BE2C (cell line): ENCODE results near the gene MRPS27.

Experiments used
- DNase-seq: peaks from one replicate; pipeline ENCODE4 v3.0.0-alpha.2; 2020
- H3K27me3 ChIP-seq: fragments of 250-450 bp; sonication (Bioruptor Pico); 2 replicates; pipeline ENCODE4 v1.5.1; 2020; ENCODE audit warnings: mild to moderate bottlenecking
- H3K36me3 ChIP-seq: fragments of 250-450 bp; sonication (Bioruptor Pico); 2 replicates; pipeline ENCODE4 v1.5.1; 2020; ENCODE audit warnings: mild to moderate bottlenecking
- H3K4me1 ChIP-seq: fragments of 250-450 bp; sonication (Bioruptor Pico); 2 replicates; pipeline ENCODE4 v1.5.1; 2020
- H3K4me3 ChIP-seq: 2 replicates; pipeline ENCODE4 v1.5.1; 2011; ENCODE audit warnings: low read depth, low read length
- H3K9me3 ChIP-seq: fragments of 250-450 bp; sonication (Bioruptor Pico); 2 replicates; pipeline ENCODE4 v1.5.1; 2020
- CTCF ChIP-seq: IDR thresholded peaks from 2 replicates; pipeline ENCODE4 v1.5.1; 2012; ENCODE audit warnings: mild to moderate bottlenecking, low read depth, low read length

Gene MRPS27

GRCh38 chr5:72269411-72269780, 50.6 kb downstream of the MRPS27 start:
- H3K9me3 ChIP-seq, result no peaks in the 10 kb centered on the region
- no peak overlapping the region for H3K4me3 ChIP-seq
- DNase-seq, result no peak

GRCh38 chr5:72268753-72269410, 51.2 kb downstream of the MRPS27 start:
- peak; percentile 92 for TF ChIP-seq CTCF
- no peak overlapping the region for H3K4me3 ChIP-seq
- peak; percentile 82 for DNase-seq
- H3K27me3 ChIP-seq, result no peaks in the 10 kb centered on the region
- no peaks in the 10 kb centered on the region for H3K9me3 ChIP-seq
- H3K36me3 ChIP-seq, result peaks cover 9% of the 10 kb centered on the region
- H3K4me1 ChIP-seq, result peaks cover 18% of the 10 kb centered on the region

More at GRCh38 chr5:72269411-72269780, 50.6 kb downstream of the MRPS27 start:
- H3K27me3 ChIP-seq, result no peaks in the 10 kb centered on the region
- peaks cover 18% of the 10 kb centered on the region for H3K4me1 ChIP-seq
- H3K36me3 ChIP-seq, result peaks cover 9% of the 10 kb centered on the region
- TF ChIP-seq CTCF, result no peak

GRCh38 chr5:72268260-72268659, 51.8 kb downstream of the MRPS27 start:
- no peaks in the 10 kb centered on the region for H3K9me3 ChIP-seq
- DNase-seq, result no peak
- H3K36me3 ChIP-seq, result peaks cover 7% of the 10 kb centered on the region
- H3K4me3 ChIP-seq, result no peak overlapping the region
- TF ChIP-seq CTCF, result no peak
- H3K27me3 ChIP-seq, result no peaks in the 10 kb centered on the region
- H3K4me1 ChIP-seq, result peaks cover 18% of the 10 kb centered on the region

- H3K4me3 ChIP-seq, result no peak overlapping the region
- no peaks in the 10 kb centered on the region for H3K9me3 ChIP-seq
- peaks cover 18% of the 10 kb centered on the region for H3K4me1 ChIP-seq
- no peaks in the 10 kb centered on the region for H3K27me3 ChIP-seq
- TF ChIP-seq CTCF, result no peak
- peaks cover 3% of the 10 kb centered on the region; the same call in 1 of the 2 replicates for H3K36me3 ChIP-seq
- no peak for DNase-seq
Observed at GRCh38 chr5:72267685-72268084, 52.4 kb downstream of the MRPS27 start.

GRCh38 chr5:72266862-72267261, 53.2 kb downstream of the MRPS27 start:
- no peaks in the 10 kb centered on the region for H3K9me3 ChIP-seq
- no peak overlapping the region for H3K4me3 ChIP-seq

More at GRCh38 chr5:72266862-72267261, 53.2 kb downstream of the MRPS27 start:
- Histone ChIP-seq H3K27me3 (no peaks in the 10 kb centered on the region), H3K4me1 (peaks cover 18% of the 10 kb centered on the region), H3K36me3 (peaks cover 3% of the 10 kb centered on the region; the same call in 1 of the 2 replicates)
- TF ChIP-seq CTCF, result no peak
- no peak for DNase-seq
